HG03045 (cell line): Measurements from ENCODE around the gene AGAP3.

Source experiments
- ATAC-seq: cut with Tn5 transposase; IDR thresholded peaks from one replicate; pipeline ENCODE4 v1.9.1; 2021; ENCODE audit warnings: mild to moderate bottlenecking, moderate library complexity; ENCODE audit not compliant: unreplicated experiment

AGAP3 gene

GRCh38 chr7:151152643-151153513, 66.6 kb downstream of the AGAP3 start:
- no peak for ATAC-seq

GRCh38 chr7:151157645-151158329, 71.5 kb downstream of the AGAP3 start:
- ATAC-seq: no peak

- ATAC-seq: no peak
Measured at GRCh38 chr7:151161757-151162156, 75.5 kb downstream of the AGAP3 start.

- no peak for ATAC-seq
Measured at GRCh38 chr7:151166629-151167196, 80.4 kb downstream of the AGAP3 start.

- no peak for ATAC-seq
Measured at GRCh38 chr7:151167197-151167961, 81.1 kb downstream of the AGAP3 start, which contains the start of gene GBX1. Gene GBX1 (minus strand): TSS chr7:151167694. CDS start chr7:151167548, 146 bp downstream.

GRCh38 chr7:151168003-151168786, 81.9 kb downstream of the AGAP3 start:
- no peak for ATAC-seq

- ATAC-seq: no peak
Measured at GRCh38 chr7:151168787-151169162, 82.5 kb downstream of the AGAP3 start.

GRCh38 chr7:151172273-151173141, 86.2 kb downstream of the AGAP3 start:
- ATAC-seq: peak; percentile 66

GRCh38 chr7:151173386-151174245, 87.3 kb downstream of the AGAP3 start:
- ATAC-seq: no peak

- no peak for ATAC-seq
Measured at GRCh38 chr7:151174246-151175046, 88.2 kb downstream of the AGAP3 start.

GRCh38 chr7:151175047-151175792, 88.9 kb downstream of the AGAP3 start:
- ATAC-seq: no peak

GRCh38 chr7:151175793-151176311, 89.6 kb downstream of the AGAP3 start:
- no peak for ATAC-seq

- no peak for ATAC-seq
Measured at GRCh38 chr7:151176401-151176800, 90.1 kb downstream of the AGAP3 start.

- no peak for ATAC-seq
Measured at GRCh38 chr7:151177310-151177709, 91.0 kb downstream of the AGAP3 start.

- no peak for ATAC-seq
Measured at GRCh38 chr7:151178236-151178635, 92.0 kb downstream of the AGAP3 start.

- ATAC-seq: no peak
Measured at GRCh38 chr7:151178831-151179230, 92.6 kb downstream of the AGAP3 start.
